ENCODE data around the gene BEGAIN. TPM values are rescaled to one million over a fixed set of nuclear protein-coding genes. Genes with fewer than 3 reads are reported as not detected.

BEGAIN gene
- total and polyA plus RNA-seq, 2 of the 8 experiments (the other 6 are each of a cell fraction or from before 2014, with no cell fraction given), result 2.9 to 3.0 TPM

DNA sequence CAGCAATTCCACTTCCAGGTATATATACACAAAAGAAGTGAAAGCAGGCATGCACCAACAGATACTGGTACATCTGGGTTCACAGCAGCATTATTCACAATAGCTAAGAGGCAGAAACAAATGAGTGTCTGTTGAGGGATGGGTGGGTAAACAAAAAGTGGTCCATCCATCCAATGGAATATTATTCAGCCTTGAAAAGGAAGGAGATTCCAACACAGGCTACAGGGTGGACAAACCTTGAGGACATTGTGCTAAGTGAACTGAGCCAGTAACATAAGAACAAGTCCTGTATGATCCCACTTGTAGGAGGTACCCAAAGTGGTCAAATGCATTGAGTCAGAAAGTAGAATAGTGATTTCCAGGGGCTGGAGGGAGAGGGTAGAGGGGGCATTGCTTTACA lies 27.6 kb upstream of the BEGAIN start:
- Histone ChIP-seq H3K4ac (replicated peaks; ENCODE audit: insufficient read length, low read depth, low read length) (no peak overlapping the region), H3K4me2 (ENCODE audit: insufficient read depth in 1 of 2, low read depth in 2 of 2, low read length in 2 of 2) (no peak overlapping the region), H4K20me1 (replicated peaks in 1 of 2; ENCODE audit: control insufficient read depth in 1 of 2, insufficient read depth in 2 of 2, low read length in 2 of 2) (no peaks in the 10 kb centered on the region), H2BK20ac (ENCODE audit: low read length) (no peak overlapping the region), H3K79me1 (ENCODE audit: low read depth, low read length) (no peaks in the 10 kb centered on the region), H3K36me3 (ENCODE audit: control insufficient read depth in 2 of 4, insufficient read depth in 4 of 4, low read length in 3 of 4) (no peaks in the 10 kb centered on the region), H2BK5ac (ENCODE audit: low read depth, low read length) (no peak overlapping the region), H3K9ac (replicated peaks in 1 of 4; ENCODE audit: extremely low read depth in 1 of 4, low read depth in 3 of 4, low read length in 3 of 4) (no peak overlapping the region), H3K56ac (replicated peaks; ENCODE audit: insufficient read length, low read depth, low read length) (no peak overlapping the region), H4K8ac (ENCODE audit: extremely low read depth, insufficient read depth, low read length) (no peak overlapping the region), H2BK120ac (replicated peaks; ENCODE audit: low read depth, low read length) (no peak overlapping the region), H3K23me2 (ENCODE audit: low read depth, low read length) (no peaks in the 10 kb centered on the region), H3K79me2 (ENCODE audit: control insufficient read depth in 1 of 2, insufficient read depth in 2 of 2, low read length in 2 of 2) (no peaks in the 10 kb centered on the region), H3K27ac (ENCODE audit: low read depth, low read length) (no peak overlapping the region), H3K14ac (ENCODE audit: insufficient read length) (no peak overlapping the region), H3K9me3 (ENCODE audit: insufficient read depth in 2 of 2, low read depth in 1 of 2, low read length in 1 of 2) (no peaks in the 10 kb centered on the region), H3K4me1 (replicated peaks in 1 of 4; ENCODE audit: control insufficient read depth in 3 of 4, insufficient read depth in 4 of 4, low read length in 3 of 4) (no peaks in the 10 kb centered on the region; a peak in 1 of 7 replicates), H3K4me3 (ENCODE audit: extremely low read depth in 1 of 4, insufficient read depth in 2 of 4, low read depth in 3 of 4, low read length in 4 of 4) (no peak overlapping the region), H3K23ac (ENCODE audit: insufficient read length) (no peak overlapping the region), H2AFZ (ENCODE audit: low read length) (no peak overlapping the region), H4K91ac (replicated peaks; ENCODE audit: insufficient read length, low read length) (no peak overlapping the region), H2BK12ac (ENCODE audit: low read depth, low read length) (no peak overlapping the region), H2AK5ac (ENCODE audit: low read depth, low read length) (no peak overlapping the region), H3K27me3 (replicated peaks in 1 of 4; ENCODE audit: control insufficient read depth in 3 of 4, extremely low read depth in 1 of 4, insufficient read depth in 3 of 4, low read length in 3 of 4) (peaks cover 0 to 6% (median 0%) of the 10 kb centered on the region in 4 experiments; a peak in 2 of 7 replicates), H2BK15ac (ENCODE audit: low read length) (no peak overlapping the region), H3K18ac (ENCODE audit: extremely low read depth, low read length) (no peak overlapping the region), H4K5ac (ENCODE audit: insufficient read length, low read depth, low read length) (no peak overlapping the region)
- FAIRE-seq, result no peak
- ChIA-PET CTCF (ENCODE audit: partially characterized antibody) (interaction anchor here (1.4 to 1.8 kb wide), 3 partner anchors 22 to 83 kb away, joined by 3 to 4 read pairs (median 4); no protein-coding TSS in a partner anchor), POLR2A (ENCODE audit: partially characterized antibody) (interaction anchor here (0.9 kb wide), 1 partner anchor 45 kb away, joined by 3 read pairs; no protein-coding TSS in a partner anchor)
- DNase-seq (ENCODE audit: low read depth in 1 of 2, low spot score in 2 of 2), result no peak
- TF ChIP-seq SP2 (IDR thresholded peaks at IDR 0.05; ENCODE audit: low read length) (no peak), TBP (IDR thresholded peaks at IDR 0.05; ENCODE audit: low read depth, low read length) (no peak), GTF2F1 (IDR thresholded peaks at IDR 0.05; ENCODE audit: borderline replicate concordance, low read depth, low read length) (no peak), CTBP2 (IDR thresholded peaks at IDR 0.05; ENCODE audit: borderline replicate concordance, insufficient read depth, insufficient read length, low read length) (no peak), POU5F1 (IDR thresholded peaks at IDR 0.05; ENCODE audit: low read depth, low read length) (no peak), SRF (IDR thresholded peaks at IDR 0.05; ENCODE audit: low read depth, low read length) (no peak), CHD2 (IDR thresholded peaks at IDR 0.05; ENCODE audit: low read length) (no peak), ASH2L (IDR thresholded peaks at IDR 0.05; ENCODE audit: low read length) (no peak), KDM1A (IDR thresholded peaks at IDR 0.05; ENCODE audit: borderline replicate concordance, low read length) (no peak), TCF12 (IDR thresholded peaks at IDR 0.05; ENCODE audit: low read depth, low read length) (no peak)
- TF ChIP-seq, protein P1, sequence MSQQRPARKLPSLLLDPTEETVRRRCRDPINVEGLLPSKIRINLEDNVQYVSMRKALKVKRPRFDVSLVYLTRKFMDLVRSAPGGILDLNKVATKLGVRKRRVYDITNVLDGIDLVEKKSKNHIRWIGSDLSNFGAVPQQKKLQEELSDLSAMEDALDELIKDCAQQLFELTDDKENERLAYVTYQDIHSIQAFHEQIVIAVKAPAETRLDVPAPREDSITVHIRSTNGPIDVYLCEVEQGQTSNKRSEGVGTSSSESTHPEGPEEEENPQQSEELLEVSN (IDR thresholded peaks at IDR 0.05), result no peak

Measured in H1 (cell line).